BJ (cell line): Measurements from ENCODE around the gene TEC. TPM values are rescaled to one million over a fixed set of nuclear protein-coding genes. Genes with fewer than 3 reads are reported as not detected.

Experiments used
- CTCF ChIA-PET: fragments of 350-600 bp; formaldehyde crosslinking; extraction: SDS; loops from one replicate; lab custom pipeline; 2021; ENCODE audit warnings: antibody characterized with exemption, inconsistent platforms; lab: Yijun Ruan, JAX
- POLR2A ChIA-PET: fragments of 300-600 bp; sonication (Branson Sonifier 250); formaldehyde crosslinking; extraction: SDS; loops from one replicate; lab custom pipeline; 2021; ENCODE audit warnings: antibody characterized with exemption; lab: Charles Lee
- DNase-seq: peaks from one replicate; pipeline ENCODE4 v3.0.0-alpha.2; 2011; ENCODE audit warnings: low read depth
- H3K27me3 ChIP-seq: 2 replicates; pipeline ENCODE4 v1.6.0; 2011; ENCODE audit warnings: low read length; ENCODE audit not compliant: control insufficient read depth, insufficient read depth
- H3K36me3 ChIP-seq: 2 replicates; pipeline ENCODE4 v1.5.1; 2011; ENCODE audit warnings: low read length; ENCODE audit not compliant: control insufficient read depth, insufficient read depth
- H3K4me3 ChIP-seq: 2 replicates; pipeline ENCODE4 v1.5.1; 2011; ENCODE audit warnings: low read depth, mild to moderate bottlenecking, control low read depth, low read length
- CTCF ChIP-seq: IDR thresholded peaks from 2 replicates; pipeline ENCODE4 v1.5.1; 2011; ENCODE audit warnings: low read depth, mild to moderate bottlenecking, control low read depth, inconsistent platforms, low read length, moderate library complexity; ENCODE audit not compliant: insufficient read depth
- polyA plus RNA-seq: library from polyadenylated mRNA; depleted of rRNA; stranded (reverse); fragments of >200 nt; gene quantifications from 2 replicates; pipeline ENCODE4 v1.2.3, GENCODE V29; 2011

The TEC gene
- polyA plus RNA-seq, 1 experiment, result 0.20 TPM

GRCh38 chr4:48212165-48212564, 57.5 kb downstream of the TEC start:
- TF ChIP-seq CTCF, result no peak
- POLR2A ChIA-PET, result no interaction called here
- no peak for DNase-seq
- no peak overlapping the region for H3K4me3 ChIP-seq
- H3K27me3 ChIP-seq, result peaks cover under 1% of the 10 kb centered on the region; the same call in 1 of the 2 replicates
- H3K36me3 ChIP-seq, result no peaks in the 10 kb centered on the region
- CTCF ChIA-PET, result no interaction called here

GRCh38 chr4:48210966-48211328, 58.7 kb downstream of the TEC start:
- Histone ChIP-seq H3K27me3 (peaks cover 3% of the 10 kb centered on the region; the same call in 1 of the 2 replicates), H3K36me3 (no peaks in the 10 kb centered on the region), H3K4me3 (no peak overlapping the region)
- POLR2A ChIA-PET, result no interaction called here
- TF ChIP-seq CTCF, result no peak
- CTCF ChIA-PET, result no interaction called here
- DNase-seq, result no peak

- DNase-seq, result no peak
- Histone ChIP-seq H3K36me3 (no peaks in the 10 kb centered on the region), H3K27me3 (peaks cover 4% of the 10 kb centered on the region; the same call in 1 of the 2 replicates), H3K4me3 (no peak overlapping the region)
- CTCF ChIA-PET, result interaction anchor here (0.7 kb wide), 1 partner anchor 8 kb away, joined by 3 read pairs; no protein-coding TSS in a partner anchor
- POLR2A ChIA-PET, result no interaction called here
- no peak for TF ChIP-seq CTCF
These were observed 64.0 kb downstream of the TEC start for GRCh38 chr4:48205626-48206025.

- no peak for TF ChIP-seq CTCF
- ChIA-PET POLR2A (no interaction called here), CTCF (interaction anchor here (0.7 kb wide), 1 partner anchor 8 kb away, joined by 3 read pairs; no protein-coding TSS in a partner anchor)
- H3K27me3 ChIP-seq, result peaks cover 5% of the 10 kb centered on the region; the same call in 1 of the 2 replicates
- no peaks in the 10 kb centered on the region for H3K36me3 ChIP-seq
- DNase-seq, result no peak
- no peak overlapping the region for H3K4me3 ChIP-seq
These were observed 64.5 kb downstream of the TEC start for GRCh38 chr4:48205107-48205506.

GRCh38 chr4:48203819-48204218, 65.8 kb downstream of the TEC start:
- CTCF ChIA-PET, result no interaction called here
- Histone ChIP-seq H3K4me3 (no peak overlapping the region), H3K36me3 (no peaks in the 10 kb centered on the region), H3K27me3 (peaks cover 5% of the 10 kb centered on the region; the same call in 1 of the 2 replicates)
- POLR2A ChIA-PET, result no interaction called here
- no peak for TF ChIP-seq CTCF
- no peak for DNase-seq
